ENCODE measurements around the gene ACTMAP.
A peak's percentile ranks its signal among the peaks of the same experiment; 100 is the strongest.

ACTMAP gene

DNA sequence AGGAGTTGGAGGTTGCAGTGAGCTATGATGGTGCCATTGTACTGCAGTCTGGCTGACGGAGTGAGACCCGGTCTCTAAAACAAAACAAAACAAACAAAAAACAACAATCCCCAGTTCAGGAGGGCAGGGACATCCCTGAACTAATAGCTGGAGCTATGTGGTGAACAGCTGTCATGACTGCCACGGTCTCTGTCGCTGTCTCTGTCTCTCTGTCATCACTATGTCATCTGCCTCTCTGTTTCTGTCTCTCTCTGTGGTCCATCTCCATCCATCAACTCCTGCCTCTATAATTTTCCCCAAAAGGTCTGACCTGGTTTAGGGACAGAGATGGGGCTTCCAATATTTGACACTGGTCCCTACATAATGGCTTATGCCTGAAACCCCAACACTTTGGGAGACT is 26.0 kb downstream of the ACTMAP start:
- Histone ChIP-seq H3K36me3 (ENCODE audit: insufficient read depth, low read length) (peaks cover 42% of the 10 kb centered on the region), H3K4me2 (ENCODE audit: low read length) (no peak overlapping the region), H3K9me3 (replicated peaks; ENCODE audit: low read length) (no peaks in the 10 kb centered on the region), H3K4me1 (ENCODE audit: control insufficient read depth, insufficient read depth, low read length) (peaks cover 34% of the 10 kb centered on the region), H3K27me3 (ENCODE audit: control insufficient read depth, insufficient read depth, low read length) (no peaks in the 10 kb centered on the region), H3K9ac (ENCODE audit: low read depth, low read length) (no peak overlapping the region), H3K4me3 (ENCODE audit: low read length) (no peak overlapping the region)

DNA sequence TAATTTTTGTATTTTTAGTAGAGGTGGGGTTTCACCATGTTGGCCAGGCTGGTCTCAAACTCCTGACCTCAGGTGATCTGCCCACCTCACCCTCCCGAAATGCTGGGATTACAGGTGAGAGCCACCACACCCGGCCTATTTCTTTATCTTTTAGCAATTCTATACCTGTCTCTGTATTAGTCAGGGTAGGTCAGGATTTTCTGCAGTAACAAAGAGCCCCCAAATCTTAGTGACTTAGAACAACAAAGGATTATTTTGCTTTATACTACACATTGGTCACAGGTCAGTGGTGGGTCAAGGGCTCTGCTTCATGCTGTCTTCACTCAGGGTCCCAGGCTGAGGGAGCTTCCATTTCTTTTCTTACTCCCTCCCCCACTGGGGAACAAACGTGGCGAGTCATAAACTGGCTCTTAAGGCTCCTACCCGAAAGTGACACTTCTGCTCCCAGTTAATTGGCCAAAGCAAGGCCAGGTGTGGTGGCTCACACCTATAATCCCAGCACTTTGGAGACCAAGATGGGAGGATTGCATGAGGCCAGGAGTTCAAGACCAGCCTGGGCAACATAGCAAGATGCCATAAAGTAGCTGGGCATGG is 26.5 kb downstream of the ACTMAP start:
- Histone ChIP-seq H3K9me3 (replicated peaks; ENCODE audit: low read length) (no peaks in the 10 kb centered on the region), H3K4me3 (ENCODE audit: low read length) (no peak overlapping the region), H3K36me3 (ENCODE audit: insufficient read depth, low read length) (peaks cover 42% of the 10 kb centered on the region), H3K4me1 (ENCODE audit: control insufficient read depth, insufficient read depth, low read length) (peaks cover 34% of the 10 kb centered on the region), H3K4me2 (ENCODE audit: low read length) (no peak overlapping the region), H3K27me3 (ENCODE audit: control insufficient read depth, insufficient read depth, low read length) (no peaks in the 10 kb centered on the region), H3K9ac (ENCODE audit: low read depth, low read length) (no peak overlapping the region)

DNA sequence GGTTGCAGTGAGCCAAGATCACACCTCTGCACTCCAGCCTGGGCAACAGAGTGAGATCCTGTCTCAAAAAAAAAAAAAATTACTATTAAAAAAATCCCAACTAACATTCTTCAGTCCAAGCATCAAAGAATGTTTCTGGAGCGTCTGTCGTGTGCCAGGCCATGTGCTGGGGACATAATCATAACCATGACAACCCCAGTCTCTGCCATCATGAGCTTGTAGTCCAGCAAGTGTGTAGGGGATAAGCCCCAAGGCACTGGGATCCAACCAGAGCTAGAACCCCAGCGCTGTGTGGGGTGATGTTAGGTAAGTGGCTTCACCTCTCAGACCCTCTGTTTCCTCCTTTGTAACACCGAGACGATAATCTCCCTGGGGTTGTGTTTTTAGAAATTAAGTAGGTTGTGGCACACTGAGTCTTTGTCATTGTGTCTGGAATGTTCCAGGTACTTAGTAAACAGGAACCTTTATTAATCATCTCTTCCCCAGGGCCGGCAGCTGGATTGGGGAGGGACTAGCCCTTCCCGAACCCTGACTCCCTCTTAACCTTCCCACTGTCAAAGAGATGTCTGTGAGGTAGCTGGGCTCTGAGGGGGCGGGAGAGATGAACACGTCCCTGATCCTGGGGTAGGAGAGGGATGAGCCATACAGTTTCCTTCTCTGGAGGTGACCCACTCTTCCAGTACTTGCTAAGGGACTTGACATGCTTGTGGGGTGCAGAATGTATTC is 28.2 kb downstream of the ACTMAP start:
- Histone ChIP-seq H3K4me2 (ENCODE audit: low read length) (peak overlapping the region; percentile 74), H3K27me3 (ENCODE audit: control insufficient read depth, insufficient read depth, low read length) (no peaks in the 10 kb centered on the region), H3K4me3 (ENCODE audit: low read length) (peak overlapping the region; percentile 30), H3K9me3 (replicated peaks; ENCODE audit: low read length) (no peaks in the 10 kb centered on the region), H3K4me1 (ENCODE audit: control insufficient read depth, insufficient read depth, low read length) (peaks cover 41% of the 10 kb centered on the region), H3K9ac (ENCODE audit: low read depth, low read length) (peak overlapping the region; percentile 22), H3K36me3 (ENCODE audit: insufficient read depth, low read length) (peaks cover 30% of the 10 kb centered on the region)

DNA sequence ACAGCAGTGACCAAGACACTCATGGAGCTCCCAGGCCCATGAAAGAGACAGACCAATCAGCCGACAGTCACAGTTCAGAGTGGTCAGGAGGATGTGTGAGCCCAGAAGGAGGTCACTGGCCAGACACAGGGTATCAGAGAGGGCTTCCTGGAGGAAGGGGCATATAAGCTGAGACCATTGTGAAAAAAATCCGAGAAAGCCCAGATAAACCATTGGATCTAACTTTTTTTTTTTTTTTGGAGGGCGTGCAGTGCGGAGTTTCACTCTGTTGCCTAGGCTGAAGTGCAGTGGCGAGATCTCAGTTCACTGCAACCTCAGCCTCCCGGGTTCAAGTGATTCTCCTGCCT is 29.2 kb downstream of the ACTMAP start:
- peak overlapping the region; percentile 68 for H3K9ac ChIP-seq (ENCODE audit: low read depth, low read length)
- H3K4me3 ChIP-seq (ENCODE audit: low read length): peak overlapping the region; percentile 83
- peaks cover 24% of the 10 kb centered on the region for H3K36me3 ChIP-seq (ENCODE audit: insufficient read depth, low read length)

DNA sequence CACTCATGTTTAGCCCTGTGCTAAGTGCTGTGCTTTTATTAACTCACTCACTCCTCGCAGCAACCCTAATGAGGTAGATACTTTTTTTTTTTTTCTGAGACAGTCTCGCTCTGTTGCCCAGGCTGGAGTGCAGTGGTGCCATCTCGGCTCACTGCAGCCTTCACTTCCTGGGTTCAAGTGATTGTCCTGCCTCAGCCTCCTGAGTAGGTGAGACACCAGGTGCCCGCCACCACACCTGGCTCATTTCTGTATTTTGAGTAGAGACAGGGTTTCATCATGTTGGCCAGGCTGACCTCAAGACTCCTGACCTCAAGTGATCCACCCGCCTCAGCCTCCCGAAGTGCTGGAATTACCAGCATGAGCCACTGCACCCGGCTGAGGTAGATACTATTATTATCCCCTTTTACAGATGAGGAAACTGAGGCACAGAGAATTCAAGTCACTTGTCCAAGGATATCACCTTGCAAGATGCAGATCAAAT is 30.8 kb downstream of the ACTMAP start:
- Histone ChIP-seq H3K36me3 (ENCODE audit: insufficient read depth, low read length) (peaks cover 13% of the 10 kb centered on the region), H3K4me2 (ENCODE audit: low read length) (peak overlapping the region; percentile 77), H3K4me3 (ENCODE audit: low read length) (peak overlapping the region; percentile 83), H3K27me3 (ENCODE audit: control insufficient read depth, insufficient read depth, low read length) (no peaks in the 10 kb centered on the region), H3K4me1 (ENCODE audit: control insufficient read depth, insufficient read depth, low read length) (peaks cover 56% of the 10 kb centered on the region), H3K9me3 (replicated peaks; ENCODE audit: low read length) (no peaks in the 10 kb centered on the region), H3K9ac (ENCODE audit: low read depth, low read length) (peak overlapping the region; percentile 87)

More for the DNA sequence above, 29.2 kb downstream of the ACTMAP start:
- Histone ChIP-seq H3K9me3 (replicated peaks; ENCODE audit: low read length) (no peaks in the 10 kb centered on the region), H3K27me3 (ENCODE audit: control insufficient read depth, insufficient read depth, low read length) (no peaks in the 10 kb centered on the region), H3K4me2 (ENCODE audit: low read length) (peak overlapping the region; percentile 77), H3K4me1 (ENCODE audit: control insufficient read depth, insufficient read depth, low read length) (peaks cover 45% of the 10 kb centered on the region)

DNA sequence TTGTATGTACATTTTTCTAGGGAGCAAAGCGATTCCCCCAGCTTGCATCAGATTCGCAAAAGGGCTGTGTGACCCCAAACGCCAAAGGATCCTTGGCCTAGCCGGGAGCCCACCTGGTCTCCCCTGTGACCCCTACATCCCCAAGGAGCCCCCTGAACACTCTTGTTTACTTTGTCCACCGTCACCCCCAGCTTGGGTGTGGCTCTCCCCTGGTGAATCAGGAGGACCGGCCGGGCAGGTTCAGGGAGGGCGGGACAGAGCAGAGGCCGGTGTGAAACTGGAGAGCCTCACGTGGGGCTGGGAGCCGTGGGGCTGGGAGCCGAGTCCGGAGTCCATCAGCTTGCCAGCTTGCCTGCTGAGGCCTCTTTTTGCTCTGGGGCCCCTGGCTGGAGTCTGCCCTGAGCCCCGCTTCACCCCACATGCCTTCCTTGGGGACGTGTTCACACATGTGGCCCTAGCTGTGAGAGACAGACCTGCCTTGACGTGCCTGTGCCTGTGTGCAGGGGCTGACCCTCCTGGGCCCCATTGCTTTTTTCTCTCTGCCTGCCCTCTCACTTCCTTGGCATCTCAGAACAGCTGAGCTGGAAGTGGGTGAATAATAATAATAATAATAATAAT is 31.4 kb downstream of the ACTMAP start:
- peak overlapping the region; percentile 87 for H3K9ac ChIP-seq (ENCODE audit: low read depth, low read length)
- H3K27me3 ChIP-seq (ENCODE audit: control insufficient read depth, insufficient read depth, low read length): no peaks in the 10 kb centered on the region
- peaks cover 7% of the 10 kb centered on the region for H3K36me3 ChIP-seq (ENCODE audit: insufficient read depth, low read length)
- H3K4me1 ChIP-seq (ENCODE audit: control insufficient read depth, insufficient read depth, low read length): peaks cover 61% of the 10 kb centered on the region
- H3K4me3 ChIP-seq (ENCODE audit: low read length): peak overlapping the region; percentile 83
- peak overlapping the region; percentile 77 for H3K4me2 ChIP-seq (ENCODE audit: low read length)
- no peaks in the 10 kb centered on the region for H3K9me3 ChIP-seq (replicated peaks; ENCODE audit: low read length)

DNA sequence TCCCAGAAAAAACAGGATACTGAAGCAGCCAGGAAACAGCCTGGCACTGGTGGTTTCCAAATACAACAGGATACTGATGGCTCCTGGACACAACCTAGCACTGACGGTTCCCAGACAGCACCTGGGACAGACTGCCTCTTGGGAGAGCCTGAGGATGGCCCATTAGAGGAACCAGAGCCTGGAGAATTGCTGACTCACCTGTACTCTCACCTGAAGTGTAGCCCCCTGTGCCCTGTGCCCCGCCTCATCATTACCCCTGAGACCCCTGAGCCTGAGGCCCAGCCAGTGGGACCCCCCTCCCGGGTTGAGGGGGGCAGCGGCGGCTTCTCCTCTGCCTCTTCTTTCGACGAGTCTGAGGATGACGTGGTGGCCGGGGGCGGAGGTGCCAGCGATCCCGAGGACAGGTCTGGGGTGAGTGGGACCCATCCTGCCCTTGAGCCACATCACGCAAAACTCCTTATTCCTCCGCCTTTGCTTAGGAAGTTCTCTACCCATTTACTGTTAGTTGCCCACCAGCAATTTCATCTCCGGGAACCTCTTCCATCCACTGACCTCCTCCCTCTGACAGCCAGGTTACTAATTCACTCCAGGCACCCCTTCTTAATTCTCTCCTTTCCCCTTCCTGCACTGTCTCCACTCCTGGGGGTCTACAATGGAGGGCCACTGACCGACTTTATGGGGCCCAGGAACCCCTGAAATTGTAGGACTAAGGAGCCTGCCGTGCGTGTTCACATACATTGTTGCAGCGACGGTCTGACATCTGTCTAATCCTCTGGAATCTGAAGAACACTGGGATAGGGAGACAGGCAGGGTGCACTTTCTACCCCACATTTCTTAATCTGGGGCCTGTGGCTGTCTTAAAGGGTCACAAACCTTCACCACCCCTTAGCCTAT is 32.1 kb downstream of the ACTMAP start:
- Histone ChIP-seq H3K4me1 (ENCODE audit: control insufficient read depth, insufficient read depth, low read length) (peaks cover 62% of the 10 kb centered on the region), H3K4me3 (ENCODE audit: low read length) (peak overlapping the region; percentile 83), H3K4me2 (ENCODE audit: low read length) (peak overlapping the region; percentile 77), H3K9me3 (replicated peaks; ENCODE audit: low read length) (no peaks in the 10 kb centered on the region), H3K9ac (ENCODE audit: low read depth, low read length) (peak overlapping the region; percentile 87), H3K27me3 (ENCODE audit: control insufficient read depth, insufficient read depth, low read length) (no peaks in the 10 kb centered on the region), H3K36me3 (ENCODE audit: insufficient read depth, low read length) (peaks cover 4% of the 10 kb centered on the region)

DNA sequence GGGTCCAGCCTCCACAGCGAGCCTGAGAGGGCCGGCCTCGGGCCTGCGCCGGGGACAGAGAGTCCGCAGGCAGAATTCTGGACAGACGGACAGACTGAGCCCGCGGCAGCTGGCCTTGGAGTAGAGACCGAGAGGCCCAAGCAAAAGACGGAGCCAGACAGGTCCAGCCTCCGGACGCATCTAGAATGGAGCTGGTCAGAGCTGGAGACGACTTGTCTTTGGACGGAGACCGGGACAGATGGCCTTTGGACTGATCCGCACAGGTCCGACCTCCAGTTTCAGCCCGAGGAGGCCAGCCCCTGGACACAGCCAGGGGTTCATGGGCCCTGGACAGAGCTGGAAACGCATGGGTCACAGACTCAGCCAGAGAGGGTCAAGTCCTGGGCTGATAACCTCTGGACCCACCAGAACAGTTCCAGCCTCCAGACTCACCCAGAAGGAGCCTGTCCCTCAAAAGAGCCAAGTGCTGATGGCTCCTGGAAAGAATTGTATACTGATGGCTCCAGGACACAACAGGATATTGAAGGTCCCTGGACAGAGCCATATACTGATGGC is 32.9 kb downstream of the ACTMAP start:
- H3K27me3 ChIP-seq (ENCODE audit: control insufficient read depth, insufficient read depth, low read length): no peaks in the 10 kb centered on the region
- peak overlapping the region; percentile 83 for H3K4me3 ChIP-seq (ENCODE audit: low read length)
- peaks cover 59% of the 10 kb centered on the region for H3K4me1 ChIP-seq (ENCODE audit: control insufficient read depth, insufficient read depth, low read length)
- H3K9me3 ChIP-seq (replicated peaks; ENCODE audit: low read length): no peaks in the 10 kb centered on the region
- peak overlapping the region; percentile 87 for H3K9ac ChIP-seq (ENCODE audit: low read depth, low read length)
- peak overlapping the region; percentile 77 for H3K4me2 ChIP-seq (ENCODE audit: low read length)
- peaks cover 4% of the 10 kb centered on the region for H3K36me3 ChIP-seq (ENCODE audit: insufficient read depth, low read length)

DNA sequence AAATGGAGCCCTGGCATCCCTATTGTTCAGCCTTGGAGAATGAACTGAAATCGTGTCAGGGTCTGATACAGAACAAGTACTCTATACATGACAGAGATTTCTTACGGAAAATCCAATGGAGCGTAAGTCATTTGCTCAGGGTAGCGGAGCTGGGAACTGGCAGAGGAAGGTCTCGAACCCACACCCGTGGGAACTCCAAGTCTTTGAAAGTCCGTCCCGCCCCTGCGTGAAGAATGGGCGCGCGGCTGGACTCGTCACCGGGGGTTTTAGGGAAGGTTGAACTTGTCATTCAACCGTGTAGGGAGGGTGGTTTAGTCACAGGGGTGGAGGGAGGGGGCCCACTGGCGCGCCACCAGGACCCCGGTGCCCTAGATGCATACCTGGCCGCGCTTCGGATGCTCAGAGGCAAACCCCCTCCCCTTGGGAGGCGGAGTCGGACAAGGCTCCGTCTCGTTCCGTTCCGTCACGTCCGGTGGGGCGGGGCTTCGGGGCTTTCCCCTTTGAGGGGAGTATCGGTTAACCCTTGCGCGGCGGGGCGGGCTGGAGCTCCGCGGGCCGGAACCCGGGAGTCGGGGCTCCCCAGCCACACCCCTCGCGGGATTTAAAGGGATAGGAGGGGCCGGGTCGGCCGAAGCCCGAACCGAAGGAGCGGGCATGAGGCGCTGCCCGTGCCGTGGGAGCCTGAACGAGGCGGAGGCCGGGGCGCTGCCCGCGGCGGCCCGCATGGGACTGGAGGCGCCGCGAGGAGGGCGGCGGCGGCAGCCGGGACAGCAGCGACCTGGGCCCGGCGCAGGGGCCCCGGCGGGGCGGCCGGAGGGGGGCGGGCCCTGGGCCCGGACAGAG is 33.6 kb downstream of the ACTMAP start, which contains the start of the genes COQ8B and ITPKC:
Gene COQ8B, minus strand, starts transcription at position 405 of the 843 bp plus-strand sequence. CDS start 2,254 bp downstream, outside the sequence.
Gene ITPKC, plus strand, starts transcription at position 631 of the 843 bp plus-strand sequence. Its CDS starts 24 bp downstream, at position 655.
- Histone ChIP-seq H3K27me3 (ENCODE audit: control insufficient read depth, insufficient read depth, low read length) (no peaks in the 10 kb centered on the region), H3K4me2 (ENCODE audit: low read length) (peak within 1 kb of the TSS; percentile 77), H3K4me3 (ENCODE audit: low read length) (peak within 1 kb of the TSS; percentile 83), H3K9me3 (replicated peaks; ENCODE audit: low read length) (no peaks in the 10 kb centered on the region), H3K4me1 (ENCODE audit: control insufficient read depth, insufficient read depth, low read length) (peaks cover 52% of the 10 kb centered on the region), H3K9ac (ENCODE audit: low read depth, low read length) (peak within 1 kb of the TSS; percentile 87), H3K36me3 (ENCODE audit: insufficient read depth, low read length) (peaks cover 4% of the 10 kb centered on the region)

DNA sequence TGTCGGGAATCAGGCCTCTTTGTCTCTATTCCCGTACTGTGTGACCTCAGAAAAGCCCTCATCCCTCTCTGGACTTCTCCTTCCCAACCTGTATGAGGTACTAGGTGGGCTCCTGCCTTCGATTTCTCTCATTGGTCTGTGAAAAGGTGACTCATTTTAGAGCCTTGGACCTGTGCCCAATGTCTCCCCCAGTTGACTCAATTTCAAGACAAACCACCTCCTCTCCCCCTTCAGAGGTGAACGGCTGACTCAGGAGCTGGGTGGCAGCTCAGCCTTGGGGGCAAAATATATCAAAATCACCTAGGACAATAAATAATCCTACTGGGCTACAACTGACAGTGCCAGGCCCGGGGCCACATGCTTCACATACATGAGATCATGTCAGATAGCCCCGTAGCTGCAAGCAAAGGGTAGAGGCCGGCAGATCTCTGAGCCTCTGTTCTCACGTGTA is 34.2 kb downstream of the ACTMAP start:
- Histone ChIP-seq H3K27me3 (ENCODE audit: control insufficient read depth, insufficient read depth, low read length) (no peaks in the 10 kb centered on the region), H3K9me3 (replicated peaks; ENCODE audit: low read length) (no peaks in the 10 kb centered on the region), H3K4me1 (ENCODE audit: control insufficient read depth, insufficient read depth, low read length) (peaks cover 45% of the 10 kb centered on the region), H3K36me3 (ENCODE audit: insufficient read depth, low read length) (peaks cover 3% of the 10 kb centered on the region), H3K4me2 (ENCODE audit: low read length) (peak overlapping the region; percentile 77), H3K9ac (ENCODE audit: low read depth, low read length) (peak overlapping the region; percentile 87), H3K4me3 (ENCODE audit: low read length) (peak overlapping the region; percentile 83)

Data from skeletal muscle satellite cell (primary cell).